ENCODE measurements around the gene SLC15A3. TPM values are rescaled to one million over a fixed set of nuclear protein-coding genes. Genes with fewer than 3 reads are reported as not detected.

Gene SLC15A3
- total RNA-seq, 4 donors from 2014 or later: 32.2 to 94.4 (median 64.8) TPM

DNA sequence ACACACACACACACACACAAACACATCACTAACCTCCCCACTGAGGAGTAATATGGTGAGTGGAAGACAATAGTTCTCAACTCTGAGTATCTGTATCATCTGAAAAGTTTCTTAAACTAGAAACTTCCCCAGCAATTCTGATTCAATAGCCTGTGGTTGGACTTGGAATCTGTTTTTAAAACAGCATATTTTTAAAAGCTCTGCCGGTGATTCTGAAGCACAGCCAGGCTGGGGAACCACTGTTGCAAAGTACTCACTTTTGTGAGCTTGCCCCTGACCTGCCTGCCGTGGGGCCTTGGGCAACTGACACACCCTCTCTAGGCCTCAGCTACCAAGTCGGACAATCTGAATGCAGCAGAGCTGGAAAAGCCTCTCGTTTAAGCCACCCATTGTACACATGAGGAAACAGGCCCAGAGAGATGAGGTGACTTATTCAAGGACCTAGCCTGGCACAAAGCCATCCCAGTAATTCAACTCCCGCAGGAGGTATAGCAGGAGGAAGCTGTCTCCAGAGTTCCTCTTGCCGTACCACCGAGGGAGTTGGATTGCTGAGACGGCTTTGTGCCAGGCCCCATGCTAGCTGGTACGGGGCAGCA lies 8.9 kb downstream of the SLC15A3 start:
- 51 to 58% methylated on average over 9 of the region's 9 CpGs for WGBS, 2 donors
- DNase-seq (ENCODE audit: low spot score in 2 of 2): no peak
- Histone ChIP-seq H3K4me3 (no peak overlapping the region), H3K9me3 (no peaks in the 10 kb centered on the region), H3K27me3 (no peaks in the 10 kb centered on the region), H3K27ac (no peak overlapping the region), H3K4me1 (peaks cover 0 to 36% (median 6%) of the 10 kb centered on the region in 4 donors), H3K36me3 (peaks cover 0 to 83% (median 16%) of the 10 kb centered on the region in 3 donors)
- TF ChIP-seq POLR2A (IDR thresholded peaks at IDR 0.05): no peak
- TF ChIP-seq, protein P1, sequence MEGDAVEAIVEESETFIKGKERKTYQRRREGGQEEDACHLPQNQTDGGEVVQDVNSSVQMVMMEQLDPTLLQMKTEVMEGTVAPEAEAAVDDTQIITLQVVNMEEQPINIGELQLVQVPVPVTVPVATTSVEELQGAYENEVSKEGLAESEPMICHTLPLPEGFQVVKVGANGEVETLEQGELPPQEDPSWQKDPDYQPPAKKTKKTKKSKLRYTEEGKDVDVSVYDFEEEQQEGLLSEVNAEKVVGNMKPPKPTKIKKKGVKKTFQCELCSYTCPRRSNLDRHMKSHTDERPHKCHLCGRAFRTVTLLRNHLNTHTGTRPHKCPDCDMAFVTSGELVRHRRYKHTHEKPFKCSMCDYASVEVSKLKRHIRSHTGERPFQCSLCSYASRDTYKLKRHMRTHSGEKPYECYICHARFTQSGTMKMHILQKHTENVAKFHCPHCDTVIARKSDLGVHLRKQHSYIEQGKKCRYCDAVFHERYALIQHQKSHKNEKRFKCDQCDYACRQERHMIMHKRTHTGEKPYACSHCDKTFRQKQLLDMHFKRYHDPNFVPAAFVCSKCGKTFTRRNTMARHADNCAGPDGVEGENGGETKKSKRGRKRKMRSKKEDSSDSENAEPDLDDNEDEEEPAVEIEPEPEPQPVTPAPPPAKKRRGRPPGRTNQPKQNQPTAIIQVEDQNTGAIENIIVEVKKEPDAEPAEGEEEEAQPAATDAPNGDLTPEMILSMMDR (IDR thresholded peaks at IDR 0.05): no peak
- no peak for TF ChIP-seq EP300 (IDR thresholded peaks at IDR 0.05)

DNA sequence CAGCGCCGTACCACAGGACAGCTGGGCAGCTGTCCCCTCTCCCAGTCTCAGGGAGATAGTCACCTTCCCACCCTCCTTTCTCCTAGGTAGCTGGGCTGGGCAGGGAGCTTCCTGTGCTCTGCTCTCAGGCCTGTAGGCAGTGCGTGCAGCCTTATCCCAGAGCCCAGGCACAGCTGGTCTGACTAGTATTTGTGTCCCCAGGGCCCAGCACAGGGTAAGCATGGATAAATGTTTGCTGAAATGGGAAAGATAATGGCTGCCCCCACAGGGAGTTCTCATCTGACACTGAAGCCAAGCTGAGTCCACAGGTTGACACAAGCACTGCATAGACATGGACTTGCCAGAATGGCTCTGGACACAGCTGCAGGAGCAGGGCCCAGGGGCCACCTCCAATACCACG lies 9.8 kb downstream of the SLC15A3 start:
- Histone ChIP-seq H3K4me3 (no peak overlapping the region), H3K27ac (no peak overlapping the region), H3K36me3 (peaks cover 0 to 92% (median 16%) of the 10 kb centered on the region in 3 donors), H3K9me3 (no peaks in the 10 kb centered on the region), H3K4me1 (peaks cover 0 to 32% (median 0%) of the 10 kb centered on the region in 4 donors), H3K27me3 (no peaks in the 10 kb centered on the region)
- WGBS, 2 donors: 86 to 88% methylated on average over 4 of the region's 4 CpGs
- no peak for TF ChIP-seq POLR2A (IDR thresholded peaks at IDR 0.05)
- no peak for TF ChIP-seq EP300 (IDR thresholded peaks at IDR 0.05)
- TF ChIP-seq, protein P1 (IDR thresholded peaks at IDR 0.05): no peak
- no peak for DNase-seq (ENCODE audit: low spot score in 2 of 2)

DNA sequence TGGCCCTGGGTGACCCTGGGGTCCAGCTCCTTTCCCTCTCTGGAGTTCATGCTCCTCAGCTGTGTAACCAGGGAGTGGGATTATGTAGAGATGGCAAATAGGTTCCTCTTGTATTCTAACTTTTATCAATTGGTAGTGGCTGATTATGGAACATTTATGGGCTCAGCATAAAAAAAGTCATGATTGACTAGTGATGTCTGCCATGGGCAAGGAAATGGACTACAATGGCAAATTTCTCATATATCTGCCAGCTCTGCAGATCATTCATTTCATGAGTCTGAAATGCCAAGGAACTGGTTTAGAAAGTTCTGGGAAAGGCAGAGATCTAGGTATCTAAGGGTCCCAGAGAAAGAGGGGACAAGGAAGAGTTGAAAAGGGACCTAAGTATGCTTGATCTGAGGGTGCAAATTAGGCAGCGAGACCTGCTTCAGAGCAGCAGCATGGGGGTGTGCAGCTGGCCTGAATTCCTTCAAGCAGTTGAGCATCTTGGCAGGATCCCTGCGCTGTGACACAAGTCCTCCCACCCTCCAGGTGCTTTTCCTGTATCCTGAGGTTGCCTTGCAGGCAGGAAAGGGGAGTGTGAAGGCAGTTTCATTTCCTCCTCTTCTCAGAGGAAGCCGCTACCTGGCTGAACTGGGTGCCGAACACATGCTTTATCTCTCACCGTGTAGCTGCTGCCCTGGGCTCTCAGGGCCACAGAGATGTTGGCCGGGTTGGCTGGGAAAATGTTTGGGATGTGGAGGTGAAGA lies 10.4 kb downstream of the SLC15A3 start:
- Histone ChIP-seq H3K27ac (no peak overlapping the region), H3K27me3 (no peaks in the 10 kb centered on the region), H3K9me3 (no peaks in the 10 kb centered on the region), H3K36me3 (peaks cover 0 to 98% (median 16%) of the 10 kb centered on the region in 3 donors), H3K4me3 (no peak overlapping the region), H3K4me1 (peaks cover 0 to 32% (median 0%) of the 10 kb centered on the region in 4 donors)
- TF ChIP-seq, protein P1 (IDR thresholded peaks at IDR 0.05): no peak
- TF ChIP-seq EP300 (IDR thresholded peaks at IDR 0.05): no peak
- TF ChIP-seq POLR2A (IDR thresholded peaks at IDR 0.05): no peak
- 88 to 90% methylated on average over 6 of the region's 6 CpGs for WGBS, 2 donors
- no peak for DNase-seq (ENCODE audit: low spot score in 2 of 2)

DNA sequence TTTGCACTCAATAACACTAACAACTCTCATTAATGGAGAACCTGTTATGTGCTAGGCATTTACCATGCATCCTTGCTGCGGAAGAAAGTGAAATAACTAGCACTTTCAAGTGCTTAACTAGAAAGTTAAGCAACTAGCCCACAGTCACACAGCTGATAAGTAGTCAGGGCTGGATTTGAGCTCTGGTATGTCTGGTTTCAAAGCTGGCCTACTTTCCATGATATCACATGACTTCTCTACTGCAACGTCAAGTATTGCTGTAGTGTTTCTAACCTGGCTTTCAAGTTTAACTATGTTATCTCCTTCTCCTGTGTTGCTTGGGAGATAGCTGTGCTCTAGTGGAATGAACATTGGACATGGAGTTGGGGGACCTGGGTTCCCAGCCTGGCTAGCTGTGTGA lies 12.1 kb downstream of the SLC15A3 start:
- Histone ChIP-seq H3K9me3 (no peaks in the 10 kb centered on the region), H3K27me3 (no peaks in the 10 kb centered on the region), H3K27ac (no peak overlapping the region), H3K36me3 (peaks cover 0 to 90% (median 15%) of the 10 kb centered on the region in 3 donors), H3K4me1 (peaks cover 0 to 22% (median 0%) of the 10 kb centered on the region in 4 donors), H3K4me3 (no peak overlapping the region)
- DNase-seq (ENCODE audit: low spot score in 2 of 2): no peak
- WGBS, 2 donors: 52 to 66% methylated on average over 2 of the region's 2 CpGs
- TF ChIP-seq, protein P1 (IDR thresholded peaks at IDR 0.05): no peak
- TF ChIP-seq POLR2A (IDR thresholded peaks at IDR 0.05): no peak
- no peak for TF ChIP-seq EP300 (IDR thresholded peaks at IDR 0.05)

DNA sequence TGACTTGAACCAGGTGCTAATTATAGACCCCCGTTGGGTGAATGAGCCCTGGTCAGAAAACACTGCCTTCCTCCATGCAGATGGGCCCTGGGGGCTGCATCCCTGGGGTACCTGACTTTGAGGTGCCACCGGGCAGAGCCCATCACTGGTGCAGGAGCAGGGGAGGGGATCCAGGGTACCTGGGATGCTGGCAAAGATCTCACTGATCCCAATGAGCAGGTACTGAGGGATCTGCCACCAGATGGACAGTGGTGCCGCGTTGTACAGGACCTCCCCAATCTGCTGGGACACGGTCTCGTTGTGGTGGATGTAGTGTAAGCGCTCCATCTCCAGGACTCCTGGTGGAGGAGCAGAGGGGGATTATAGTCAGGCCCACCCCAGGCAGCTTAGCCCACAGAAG lies 12.7 kb downstream of the SLC15A3 start:
- Histone ChIP-seq H3K4me3 (no peak overlapping the region), H3K36me3 (peaks cover 0 to 85% (median 10%) of the 10 kb centered on the region in 3 donors), H3K27me3 (no peaks in the 10 kb centered on the region), H3K27ac (no peak overlapping the region), H3K9me3 (no peaks in the 10 kb centered on the region), H3K4me1 (peaks cover 0 to 22% (median 0%) of the 10 kb centered on the region in 4 donors)
- no peak for TF ChIP-seq POLR2A (IDR thresholded peaks at IDR 0.05)
- TF ChIP-seq, protein P1 (IDR thresholded peaks at IDR 0.05): no peak
- no peak for TF ChIP-seq EP300 (IDR thresholded peaks at IDR 0.05)
- 86 to 92% methylated on average over 6 to 7 of the region's 7 CpGs for WGBS, 2 donors
- no peak for DNase-seq (ENCODE audit: low spot score in 2 of 2)
